Panc1 (cell line): ENCODE measurements around the gene ZDHHC7.

Experiments used
- CTCF ChIP-seq: fragments of 450-650 bp; IDR thresholded peaks from 2 replicates; pipeline ENCODE4 v1.5.1; 2017; ENCODE audit warnings: mild to moderate bottlenecking
- POLR2AphosphoS5 ChIP-seq: IDR thresholded peaks from 2 replicates; pipeline ENCODE4 v1.6.1; 2012; ENCODE audit warnings: mild to moderate bottlenecking, low read depth, low read length, moderate library complexity
- REST ChIP-seq, 2 experiments: IDR thresholded peaks; 2 replicates each; pipeline ENCODE4 v1.6.1; 2011 to 2012; ENCODE audit warnings: low read depth in 2 of 2, control low read depth in 1 of 2, low read length in 1 of 2, mild to moderate bottlenecking in 1 of 2, moderate library complexity in 1 of 2; ENCODE audit not compliant: insufficient read depth in 1 of 2
- SIN3A ChIP-seq: IDR thresholded peaks from 2 replicates; pipeline ENCODE4 v1.6.1; 2012; ENCODE audit warnings: low read depth, mild to moderate bottlenecking, low read length, moderate library complexity, borderline replicate concordance; ENCODE audit not compliant: insufficient read depth
- TCF7L2 ChIP-seq: IDR thresholded peaks from 2 replicates; pipeline ENCODE4 v1.6.1; 2011; ENCODE audit warnings: mild to moderate bottlenecking, low read depth, low read length, inconsistent platforms

- TF ChIP-seq CTCF (no peak), POLR2AphosphoS5 (no peak), REST (IDR thresholded peaks at IDR 0.05; ENCODE audit: insufficient read depth in 1 of 2, low read depth in 2 of 2, low read length in 1 of 2) (no peak), TCF7L2 (no peak), SIN3A (no peak)
Measured at GRCh38 chr16:85002099-85002541, 9.2 kb downstream of the ZDHHC7 start.
